ENCODE results near the gene MEOX2. TPM values are rescaled to one million over a fixed set of nuclear protein-coding genes. Genes with fewer than 3 reads are reported as not detected.

MEOX2 gene
- polyA plus RNA-seq, 4 donors = 0.78 to 2.4 TPM; not detected in 2

DNA sequence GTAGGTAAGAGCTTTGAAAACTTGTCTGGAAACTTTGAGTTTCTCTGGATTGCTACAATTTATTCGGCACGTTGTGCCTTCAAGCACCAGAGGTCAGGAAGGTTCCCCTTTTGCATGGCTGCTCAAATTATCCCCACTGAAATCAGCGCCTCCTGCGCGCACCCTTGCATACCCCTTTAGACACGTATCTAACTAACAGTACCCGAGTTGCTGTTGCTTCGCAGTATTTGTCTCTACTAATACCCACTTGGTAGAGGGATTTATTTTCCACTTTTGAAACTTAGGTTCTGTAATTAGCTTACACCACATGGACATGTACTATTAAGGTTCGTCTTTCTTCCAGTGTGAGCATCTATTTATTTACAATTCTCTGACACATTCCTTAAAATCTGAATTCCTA, 1.6 kb downstream of the MEOX2 start:
- DNase-seq (peak in 1 of 2 donors; percentile 8), FAIRE-seq (no peak)
- no peaks in the 10 kb centered on the region for H3K36me3 ChIP-seq (ENCODE audit: control insufficient read depth in 3 of 3, insufficient read depth in 2 of 3, low read depth in 1 of 3, low read length in 3 of 3)
- H3K4me3 ChIP-seq (ENCODE audit: low read depth in 1 of 3, low read length in 3 of 3) = no peak overlapping the region
- H3K27ac ChIP-seq (ENCODE audit: low read depth in 1 of 3, low read length in 2 of 3) = no peak overlapping the region
- WGBS, 3 donors = 16 to 20% (median 19%) methylated on average over 9 of the region's 9 CpGs
- H3K9me3 ChIP-seq (ENCODE audit: control insufficient read depth in 2 of 2, insufficient read depth in 1 of 2, low read depth in 1 of 2, low read length in 1 of 2) = no peaks in the 10 kb centered on the region
- peaks cover 9 to 45% (median 30%) of the 10 kb centered on the region in 3 donors for H3K27me3 ChIP-seq (ENCODE audit: control insufficient read depth in 3 of 3, insufficient read depth in 3 of 3, low read length in 3 of 3)
- H3K4me1 ChIP-seq (ENCODE audit: control insufficient read depth in 3 of 3, insufficient read depth in 2 of 3, low read depth in 1 of 3, low read length in 2 of 3) = peaks cover 3 to 30% (median 5%) of the 10 kb centered on the region in 3 donors

DNA sequence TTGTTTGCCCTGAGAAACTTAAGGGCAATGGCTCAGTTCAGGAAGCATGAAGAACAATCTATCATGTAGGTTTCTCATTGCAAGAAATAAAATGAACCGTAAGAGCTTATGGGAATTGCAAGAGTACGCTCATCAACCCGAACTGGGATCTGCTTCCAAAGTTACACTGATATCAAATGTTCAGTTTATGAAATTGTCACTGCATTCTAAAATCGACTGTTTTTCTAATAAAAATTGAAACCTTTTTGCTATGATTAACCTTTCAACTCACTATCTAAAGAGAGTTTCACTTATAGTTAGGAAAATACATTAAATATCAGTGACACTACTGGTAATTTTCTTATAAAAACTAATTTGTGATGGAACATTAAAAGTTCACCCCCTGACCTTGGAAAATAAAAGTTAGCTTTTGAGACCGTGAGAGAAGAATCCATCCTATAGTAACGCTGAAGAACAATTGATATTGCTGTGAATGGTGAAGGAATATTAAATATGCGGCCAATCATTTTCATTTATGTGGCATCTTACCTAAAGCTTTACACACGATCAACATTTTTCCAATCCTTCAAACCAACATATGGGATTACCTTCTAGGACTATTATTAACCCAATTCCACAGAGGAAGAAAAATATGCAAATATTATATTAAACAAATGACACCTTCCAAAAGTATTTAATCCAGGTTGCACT, 2.2 kb downstream of the MEOX2 start:
- no peaks in the 10 kb centered on the region for H3K9me3 ChIP-seq (ENCODE audit: control insufficient read depth in 2 of 2, insufficient read depth in 1 of 2, low read depth in 1 of 2, low read length in 1 of 2)
- H3K4me3 ChIP-seq (ENCODE audit: low read depth in 1 of 3, low read length in 3 of 3) = no peak overlapping the region
- peaks cover 3 to 30% (median 5%) of the 10 kb centered on the region in 3 donors for H3K4me1 ChIP-seq (ENCODE audit: control insufficient read depth in 3 of 3, insufficient read depth in 2 of 3, low read depth in 1 of 3, low read length in 2 of 3)
- H3K27ac ChIP-seq (ENCODE audit: low read depth in 1 of 3, low read length in 2 of 3) = no peak overlapping the region
- no peak for DNase-seq
- FAIRE-seq = no peak
- H3K27me3 ChIP-seq (ENCODE audit: control insufficient read depth in 3 of 3, insufficient read depth in 3 of 3, low read length in 3 of 3) = peaks cover 9 to 45% (median 30%) of the 10 kb centered on the region in 3 donors
- 63 to 72% (median 71%) methylated on average over 8 of the region's 8 CpGs for WGBS, 3 donors
- no peaks in the 10 kb centered on the region for H3K36me3 ChIP-seq (ENCODE audit: control insufficient read depth in 3 of 3, insufficient read depth in 2 of 3, low read depth in 1 of 3, low read length in 3 of 3)

DNA sequence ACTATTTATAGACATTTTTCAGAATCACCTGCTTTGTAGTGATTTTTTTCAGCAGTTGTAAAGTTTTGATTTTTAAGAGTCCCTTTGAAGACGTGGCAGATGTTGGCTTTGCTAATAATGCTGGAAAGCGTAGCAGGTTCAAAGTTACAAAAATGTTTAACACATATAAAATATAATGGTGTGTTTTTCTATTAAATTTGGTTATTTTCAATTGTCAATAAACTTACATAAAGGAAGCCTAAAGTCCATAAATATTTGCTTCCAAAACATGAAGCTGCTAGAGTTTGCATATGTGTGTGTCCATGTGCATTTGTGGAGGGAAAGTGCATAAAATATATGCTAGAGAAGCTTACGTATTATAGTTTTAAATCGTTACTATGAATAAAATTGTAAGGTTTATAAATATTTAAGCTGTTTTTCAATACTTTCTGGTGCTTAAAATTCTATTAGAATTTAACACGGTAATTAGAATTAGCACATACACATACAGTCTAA, 3.7 kb downstream of the MEOX2 start:
- Histone ChIP-seq H3K27me3 (ENCODE audit: control insufficient read depth in 3 of 3, insufficient read depth in 3 of 3, low read length in 3 of 3) (peaks cover 9 to 32% (median 25%) of the 10 kb centered on the region in 3 donors), H3K9me3 (ENCODE audit: control insufficient read depth in 2 of 2, insufficient read depth in 1 of 2, low read depth in 1 of 2, low read length in 1 of 2) (no peaks in the 10 kb centered on the region), H3K36me3 (ENCODE audit: control insufficient read depth in 3 of 3, insufficient read depth in 2 of 3, low read depth in 1 of 3, low read length in 3 of 3) (no peaks in the 10 kb centered on the region), H3K27ac (ENCODE audit: low read depth in 1 of 3, low read length in 2 of 3) (no peak overlapping the region), H3K4me3 (ENCODE audit: low read depth in 1 of 3, low read length in 3 of 3) (no peak overlapping the region), H3K4me1 (ENCODE audit: control insufficient read depth in 3 of 3, insufficient read depth in 2 of 3, low read depth in 1 of 3, low read length in 2 of 3) (peaks cover 3 to 26% (median 5%) of the 10 kb centered on the region in 3 donors)
- DNase-seq (no peak), FAIRE-seq (no peak)
- 64 to 79% (median 69%) methylated on average over 5 of the region's 5 CpGs for WGBS, 3 donors

DNA sequence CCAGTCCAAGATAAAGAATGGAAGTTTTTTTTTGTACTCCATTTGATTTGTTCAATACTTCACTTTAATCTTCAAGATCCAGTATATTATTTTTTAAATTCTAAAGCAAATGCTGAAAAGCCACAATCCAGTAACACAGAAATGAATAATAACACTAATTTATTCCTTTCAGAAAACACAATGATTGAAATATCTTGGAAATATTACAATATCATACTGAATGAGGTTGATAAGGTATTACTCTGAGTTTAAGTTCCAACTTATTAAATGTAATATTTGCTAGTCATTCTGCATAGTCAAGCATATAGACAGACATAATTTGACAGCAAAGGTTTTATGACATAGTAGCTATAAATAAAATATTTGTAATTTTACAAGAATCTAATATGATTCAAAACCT, 4.4 kb downstream of the MEOX2 start:
- Histone ChIP-seq H3K36me3 (ENCODE audit: control insufficient read depth in 3 of 3, insufficient read depth in 2 of 3, low read depth in 1 of 3, low read length in 3 of 3) (no peaks in the 10 kb centered on the region), H3K9me3 (ENCODE audit: control insufficient read depth in 2 of 2, insufficient read depth in 1 of 2, low read depth in 1 of 2, low read length in 1 of 2) (no peaks in the 10 kb centered on the region), H3K27ac (ENCODE audit: low read depth in 1 of 3, low read length in 2 of 3) (no peak overlapping the region), H3K27me3 (ENCODE audit: control insufficient read depth in 3 of 3, insufficient read depth in 3 of 3, low read length in 3 of 3) (peaks cover 9 to 25% (median 19%) of the 10 kb centered on the region in 3 donors), H3K4me1 (ENCODE audit: control insufficient read depth in 3 of 3, insufficient read depth in 2 of 3, low read depth in 1 of 3, low read length in 2 of 3) (peaks cover 3 to 19% (median 5%) of the 10 kb centered on the region in 3 donors), H3K4me3 (ENCODE audit: low read depth in 1 of 3, low read length in 3 of 3) (no peak overlapping the region)
- FAIRE-seq = no peak
- DNase-seq = no peak

DNA sequence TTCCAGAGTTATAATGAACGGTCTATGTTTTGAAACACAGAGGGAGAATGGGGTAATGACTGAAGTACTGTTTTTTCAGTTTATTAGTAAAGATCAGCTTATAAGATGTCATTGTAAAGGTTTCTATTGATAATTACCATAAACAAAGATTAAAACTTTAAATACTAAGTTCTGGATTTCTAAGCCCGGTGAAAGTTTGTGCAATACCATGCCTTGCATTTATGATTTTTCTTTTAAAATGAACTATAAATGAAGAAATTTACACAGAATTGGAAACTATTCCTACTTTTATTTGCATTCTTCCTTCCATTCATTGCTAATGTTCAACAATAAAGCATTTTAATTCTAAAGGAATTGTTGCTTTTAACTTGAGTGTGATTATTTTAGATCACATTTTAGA, 4.9 kb downstream of the MEOX2 start:
- peaks cover 0 to under 1% of the 10 kb centered on the region in 2 donors for H3K9me3 ChIP-seq (ENCODE audit: control insufficient read depth in 2 of 2, insufficient read depth in 1 of 2, low read depth in 1 of 2, low read length in 1 of 2)
- H3K27me3 ChIP-seq (ENCODE audit: control insufficient read depth in 3 of 3, insufficient read depth in 3 of 3, low read length in 3 of 3) = peaks cover 9 to 21% (median 14%) of the 10 kb centered on the region in 3 donors
- no peak overlapping the region for H3K27ac ChIP-seq (ENCODE audit: low read depth in 1 of 3, low read length in 2 of 3)
- DNase-seq = no peak
- no peak overlapping the region for H3K4me3 ChIP-seq (ENCODE audit: low read depth in 1 of 3, low read length in 3 of 3)
- no peaks in the 10 kb centered on the region for H3K36me3 ChIP-seq (ENCODE audit: control insufficient read depth in 3 of 3, insufficient read depth in 2 of 3, low read depth in 1 of 3, low read length in 3 of 3)
- FAIRE-seq = no peak
- peaks cover 3 to 15% (median 5%) of the 10 kb centered on the region in 3 donors for H3K4me1 ChIP-seq (ENCODE audit: control insufficient read depth in 3 of 3, insufficient read depth in 2 of 3, low read depth in 1 of 3, low read length in 2 of 3)
- 83 to 89% (median 89%) methylated on average over 2 of the region's 2 CpGs for WGBS, 3 donors

DNA sequence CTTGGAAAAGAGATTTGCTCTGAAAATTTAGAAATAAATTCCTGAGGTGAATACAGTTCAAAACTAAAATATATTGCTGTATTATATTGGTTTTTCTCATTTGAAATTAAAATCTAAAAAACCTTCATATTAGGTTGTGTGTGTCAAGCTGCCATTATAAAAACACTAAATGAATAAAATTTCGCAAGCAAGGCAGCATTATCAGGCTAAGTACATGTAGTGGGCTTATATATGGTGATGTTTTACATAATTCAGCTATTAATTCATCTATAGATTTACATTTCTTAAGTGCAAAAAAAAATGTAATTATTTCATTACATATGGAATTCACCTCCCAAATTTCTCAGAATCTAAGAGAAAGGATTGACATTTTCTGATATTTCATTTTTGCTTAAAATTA, 5.3 kb downstream of the MEOX2 start:
- Histone ChIP-seq H3K9me3 (ENCODE audit: control insufficient read depth in 2 of 2, insufficient read depth in 1 of 2, low read depth in 1 of 2, low read length in 1 of 2) (peaks cover 0 to 4% of the 10 kb centered on the region in 2 donors), H3K4me1 (ENCODE audit: control insufficient read depth in 3 of 3, insufficient read depth in 2 of 3, low read depth in 1 of 3, low read length in 2 of 3) (peaks cover 3 to 10% (median 5%) of the 10 kb centered on the region in 3 donors), H3K27ac (ENCODE audit: low read depth in 1 of 3, low read length in 2 of 3) (no peak overlapping the region), H3K27me3 (ENCODE audit: control insufficient read depth in 3 of 3, insufficient read depth in 3 of 3, low read length in 3 of 3) (peaks cover 9 to 16% (median 9%) of the 10 kb centered on the region in 3 donors), H3K4me3 (ENCODE audit: low read depth in 1 of 3, low read length in 3 of 3) (no peak overlapping the region), H3K36me3 (ENCODE audit: control insufficient read depth in 3 of 3, insufficient read depth in 2 of 3, low read depth in 1 of 3, low read length in 3 of 3) (no peaks in the 10 kb centered on the region)
- FAIRE-seq = no peak
- DNase-seq = no peak
- 80 to 83% (median 83%) methylated on average over 1 of the region's 1 CpG for WGBS, 3 donors

GRCh38 chr7:15680446-15680845, 6.0 kb downstream of the MEOX2 start:
- H3K4me3 ChIP-seq (ENCODE audit: low read depth in 1 of 3, low read length in 3 of 3) = no peak overlapping the region
- WGBS, 3 donors = 81 to 93% (median 92%) methylated on average over 3 of the region's 3 CpGs
- no peak for DNase-seq

GRCh38 chr7:15679306-15679705, 7.2 kb downstream of the MEOX2 start:
- no peak for FAIRE-seq

More at GRCh38 chr7:15680446-15680845, 6.0 kb downstream of the MEOX2 start:
- Histone ChIP-seq H3K4me1 (ENCODE audit: control insufficient read depth in 3 of 3, insufficient read depth in 2 of 3, low read depth in 1 of 3, low read length in 2 of 3) (peaks cover 0 to 3% (median 2%) of the 10 kb centered on the region in 3 donors), H3K27me3 (ENCODE audit: control insufficient read depth in 3 of 3, insufficient read depth in 3 of 3, low read length in 3 of 3) (peaks cover 2 to 9% (median 4%) of the 10 kb centered on the region in 3 donors), H3K27ac (ENCODE audit: low read depth in 1 of 3, low read length in 2 of 3) (no peak overlapping the region), H3K9me3 (ENCODE audit: control insufficient read depth in 2 of 2, insufficient read depth in 1 of 2, low read depth in 1 of 2, low read length in 1 of 2) (peaks cover 0 to 4% of the 10 kb centered on the region in 2 donors), H3K36me3 (ENCODE audit: control insufficient read depth in 3 of 3, insufficient read depth in 2 of 3, low read depth in 1 of 3, low read length in 3 of 3) (no peaks in the 10 kb centered on the region)
- FAIRE-seq = no peak

More at GRCh38 chr7:15679306-15679705, 7.2 kb downstream of the MEOX2 start:
- no peaks in the 10 kb centered on the region for H3K4me1 ChIP-seq (ENCODE audit: control insufficient read depth in 3 of 3, insufficient read depth in 2 of 3, low read depth in 1 of 3, low read length in 2 of 3)
- H3K27me3 ChIP-seq (ENCODE audit: control insufficient read depth in 3 of 3, insufficient read depth in 3 of 3, low read length in 3 of 3) = peaks cover 0 to 3% (median 0%) of the 10 kb centered on the region in 3 donors
- WGBS, 3 donors = 85 to 93% (median 92%) methylated on average over 1 of the region's 1 CpG
- DNase-seq = no peak
- no peaks in the 10 kb centered on the region for H3K36me3 ChIP-seq (ENCODE audit: control insufficient read depth in 3 of 3, insufficient read depth in 2 of 3, low read depth in 1 of 3, low read length in 3 of 3)
- H3K9me3 ChIP-seq (ENCODE audit: control insufficient read depth in 2 of 2, insufficient read depth in 1 of 2, low read depth in 1 of 2, low read length in 1 of 2) = peaks cover 0 to 4% of the 10 kb centered on the region in 2 donors
- no peak overlapping the region for H3K27ac ChIP-seq (ENCODE audit: low read depth in 1 of 3, low read length in 2 of 3)
- no peak overlapping the region for H3K4me3 ChIP-seq (ENCODE audit: low read depth in 1 of 3, low read length in 3 of 3)
